ENCODE measurements around the gene HEATR5B. TPM values are rescaled to one million over a fixed set of nuclear protein-coding genes. Genes with fewer than 3 reads are reported as not detected.

Gene HEATR5B
- 10 to 100 TPM; 18.1 to 25.5 (median 22.1) TPM for total RNA-seq
- long read RNA-seq, donor 1, partial matches to known transcripts = 6 of 12 reads
- long read RNA-seq, donor 1, other reads (novel, unspliced or antisense) = 6 of 12 reads
- long read RNA-seq, donor 2, partial matches to known transcripts = 1 of 2 reads
- long read RNA-seq, donor 2, other reads (novel, unspliced or antisense) = 1 of 2 reads

DNA sequence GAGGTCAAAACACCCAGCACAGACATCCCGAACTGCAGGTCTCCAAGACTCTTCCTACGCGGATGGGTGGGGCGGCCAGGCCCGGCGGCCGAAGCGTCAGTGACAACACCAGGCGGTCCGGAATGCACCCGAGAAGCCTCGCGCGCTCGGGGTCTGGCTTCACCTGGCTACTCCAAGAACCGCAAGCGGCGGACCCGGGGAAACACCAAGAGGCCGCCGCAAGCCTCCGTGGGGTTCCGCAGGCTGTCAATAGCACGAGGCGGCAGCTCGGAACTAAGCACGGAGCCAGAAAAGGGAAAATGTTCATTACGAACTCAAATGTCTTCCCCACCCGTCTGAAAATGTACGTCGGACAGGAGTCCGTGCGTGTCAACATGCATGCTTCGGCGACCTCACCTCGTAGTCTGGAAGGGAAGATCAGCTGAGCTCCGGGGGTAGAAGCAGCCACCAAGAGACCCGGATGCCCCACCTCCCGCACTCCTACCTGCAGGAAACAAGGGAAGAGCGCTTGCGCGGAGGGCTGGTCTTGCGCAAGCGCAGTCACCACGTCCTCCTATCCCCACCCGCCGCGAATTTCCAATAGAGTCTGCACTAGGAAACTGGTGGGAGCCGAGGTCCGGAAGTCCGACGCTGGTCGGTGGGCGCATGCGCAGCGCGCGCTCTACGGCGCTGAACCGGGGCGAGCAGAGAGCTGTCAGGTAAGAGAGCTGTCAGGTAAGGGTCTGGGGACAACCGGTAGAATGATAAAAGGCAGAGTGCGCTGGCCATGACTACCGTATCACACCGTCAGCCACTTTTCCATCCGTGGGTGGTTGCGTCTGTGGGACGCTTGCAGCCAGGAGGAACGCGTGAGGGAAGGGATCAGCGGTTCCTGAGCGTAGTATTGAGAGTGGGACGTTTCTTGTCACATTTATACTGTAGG, at the start of gene HEATR5B, which contains the start of gene GPATCH11:
HEATR5B (minus strand) TSS at position 500 of the 922 bp plus-strand sequence. CDS start 958 bp downstream, outside the sequence.
GPATCH11 (plus strand) TSS at position 646 of the 922 bp plus-strand sequence. CDS start 3,864 bp downstream, outside the sequence.
- TF ChIP-seq, protein P1, sequence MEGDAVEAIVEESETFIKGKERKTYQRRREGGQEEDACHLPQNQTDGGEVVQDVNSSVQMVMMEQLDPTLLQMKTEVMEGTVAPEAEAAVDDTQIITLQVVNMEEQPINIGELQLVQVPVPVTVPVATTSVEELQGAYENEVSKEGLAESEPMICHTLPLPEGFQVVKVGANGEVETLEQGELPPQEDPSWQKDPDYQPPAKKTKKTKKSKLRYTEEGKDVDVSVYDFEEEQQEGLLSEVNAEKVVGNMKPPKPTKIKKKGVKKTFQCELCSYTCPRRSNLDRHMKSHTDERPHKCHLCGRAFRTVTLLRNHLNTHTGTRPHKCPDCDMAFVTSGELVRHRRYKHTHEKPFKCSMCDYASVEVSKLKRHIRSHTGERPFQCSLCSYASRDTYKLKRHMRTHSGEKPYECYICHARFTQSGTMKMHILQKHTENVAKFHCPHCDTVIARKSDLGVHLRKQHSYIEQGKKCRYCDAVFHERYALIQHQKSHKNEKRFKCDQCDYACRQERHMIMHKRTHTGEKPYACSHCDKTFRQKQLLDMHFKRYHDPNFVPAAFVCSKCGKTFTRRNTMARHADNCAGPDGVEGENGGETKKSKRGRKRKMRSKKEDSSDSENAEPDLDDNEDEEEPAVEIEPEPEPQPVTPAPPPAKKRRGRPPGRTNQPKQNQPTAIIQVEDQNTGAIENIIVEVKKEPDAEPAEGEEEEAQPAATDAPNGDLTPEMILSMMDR (IDR thresholded peaks at IDR 0.05) = no peak
- Histone ChIP-seq H3K36me3 (ENCODE audit: low read depth) (no peaks in the 10 kb centered on the region), H3K4me1 (ENCODE audit: low read depth) (peaks cover 6% of the 10 kb centered on the region), H3K9me3 (no peaks in the 10 kb centered on the region), H3K4me3 (peak within 1 kb of the TSS; percentile 60)
- ATAC-seq = peak; percentile 99
- intact Hi-C loops (cut with DNase I, micrococcal nuclease) = no loop called here
- peak; percentile 96 to 97 (median 96) for DNase-seq

- no peak for ATAC-seq
Measured at GRCh38 chr2:37132914-37133313, 48.7 kb upstream of the HEATR5B start.

DNA sequence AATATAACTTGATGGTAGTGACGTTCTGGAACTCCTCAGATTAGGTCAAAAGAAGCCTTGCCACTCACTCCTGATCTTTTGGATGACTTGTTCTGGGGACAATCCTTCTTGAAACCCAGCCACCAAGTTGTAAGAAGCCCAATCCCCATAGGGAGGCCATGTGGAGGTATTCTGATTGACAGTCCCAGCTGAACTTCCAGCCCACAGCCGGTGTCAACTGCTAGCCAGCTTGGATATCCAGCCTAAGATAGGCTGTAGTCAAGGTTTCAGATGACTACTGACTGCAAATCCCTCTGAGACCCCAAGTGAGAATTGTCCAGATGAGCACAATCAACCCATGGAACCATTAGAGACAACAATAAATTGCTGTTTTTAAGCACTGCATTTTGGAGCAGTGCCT, 41.2 kb upstream of the HEATR5B start:
- TF ChIP-seq, protein P1 (IDR thresholded peaks at IDR 0.05) = no peak
- no peaks in the 10 kb centered on the region for H3K9me3 ChIP-seq
- H3K4me3 ChIP-seq = no peak overlapping the region
- ATAC-seq (no peak), DNase-seq (no peak)
- no peaks in the 10 kb centered on the region for H3K36me3 ChIP-seq (ENCODE audit: low read depth)
- H3K4me1 ChIP-seq (ENCODE audit: low read depth) = no peaks in the 10 kb centered on the region
- intact Hi-C loops (cut with DNase I, micrococcal nuclease) = no loop called here

More at GRCh38 chr2:37132914-37133313, 48.7 kb upstream of the HEATR5B start:
- H3K4me1 ChIP-seq (ENCODE audit: low read depth) = no peaks in the 10 kb centered on the region
- intact Hi-C loops (cut with DNase I, micrococcal nuclease) = no loop called here
- DNase-seq = no peak
- no peaks in the 10 kb centered on the region for H3K9me3 ChIP-seq
- peaks cover 13% of the 10 kb centered on the region for H3K36me3 ChIP-seq (ENCODE audit: low read depth)
- no peak overlapping the region for H3K4me3 ChIP-seq
- TF ChIP-seq, protein P1 (IDR thresholded peaks at IDR 0.05) = no peak

DNA sequence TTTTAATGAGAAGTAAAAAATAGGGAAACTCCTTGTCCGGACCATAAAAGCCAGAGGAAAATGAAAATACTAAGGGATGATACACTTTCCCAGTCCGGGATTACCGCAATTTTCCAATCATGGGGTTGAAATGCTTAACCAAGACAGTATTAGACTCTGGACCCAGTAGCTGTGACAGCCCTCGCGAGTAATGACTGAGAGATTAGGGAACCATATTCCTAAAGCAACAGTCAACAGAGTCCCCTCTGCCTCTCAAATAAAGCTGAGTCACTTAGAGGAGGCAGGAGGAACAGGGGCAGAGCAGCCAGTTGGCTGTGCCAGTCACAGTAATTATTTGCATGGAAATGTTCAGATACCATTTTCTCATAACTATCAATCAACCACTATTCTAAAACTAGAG, 35.0 kb upstream of the HEATR5B start:
- DNase-seq (no peak), ATAC-seq (no peak)
- TF ChIP-seq, protein P1 (IDR thresholded peaks at IDR 0.05) = no peak
- Histone ChIP-seq H3K4me1 (ENCODE audit: low read depth) (no peaks in the 10 kb centered on the region), H3K4me3 (no peak overlapping the region), H3K9me3 (no peaks in the 10 kb centered on the region), H3K36me3 (ENCODE audit: low read depth) (no peaks in the 10 kb centered on the region)
- intact Hi-C loops (cut with DNase I, micrococcal nuclease) = no loop called here

GRCh38 chr2:37117566-37117965, 33.4 kb upstream of the HEATR5B start:
- TF ChIP-seq, protein P1 (IDR thresholded peaks at IDR 0.05) = no peak
- ATAC-seq (no peak), DNase-seq (no peak)
- Histone ChIP-seq H3K9me3 (no peaks in the 10 kb centered on the region), H3K36me3 (ENCODE audit: low read depth) (no peaks in the 10 kb centered on the region), H3K4me1 (ENCODE audit: low read depth) (no peaks in the 10 kb centered on the region), H3K4me3 (no peak overlapping the region)
- intact Hi-C loops (cut with DNase I, micrococcal nuclease) = no loop called here

Data from mucosa of descending colon (tissue), 3 donors.